ENCODE data around the gene UHRF1.
A peak's percentile ranks its signal among the peaks of the same experiment; 100 is the strongest.

UHRF1 gene

DNA sequence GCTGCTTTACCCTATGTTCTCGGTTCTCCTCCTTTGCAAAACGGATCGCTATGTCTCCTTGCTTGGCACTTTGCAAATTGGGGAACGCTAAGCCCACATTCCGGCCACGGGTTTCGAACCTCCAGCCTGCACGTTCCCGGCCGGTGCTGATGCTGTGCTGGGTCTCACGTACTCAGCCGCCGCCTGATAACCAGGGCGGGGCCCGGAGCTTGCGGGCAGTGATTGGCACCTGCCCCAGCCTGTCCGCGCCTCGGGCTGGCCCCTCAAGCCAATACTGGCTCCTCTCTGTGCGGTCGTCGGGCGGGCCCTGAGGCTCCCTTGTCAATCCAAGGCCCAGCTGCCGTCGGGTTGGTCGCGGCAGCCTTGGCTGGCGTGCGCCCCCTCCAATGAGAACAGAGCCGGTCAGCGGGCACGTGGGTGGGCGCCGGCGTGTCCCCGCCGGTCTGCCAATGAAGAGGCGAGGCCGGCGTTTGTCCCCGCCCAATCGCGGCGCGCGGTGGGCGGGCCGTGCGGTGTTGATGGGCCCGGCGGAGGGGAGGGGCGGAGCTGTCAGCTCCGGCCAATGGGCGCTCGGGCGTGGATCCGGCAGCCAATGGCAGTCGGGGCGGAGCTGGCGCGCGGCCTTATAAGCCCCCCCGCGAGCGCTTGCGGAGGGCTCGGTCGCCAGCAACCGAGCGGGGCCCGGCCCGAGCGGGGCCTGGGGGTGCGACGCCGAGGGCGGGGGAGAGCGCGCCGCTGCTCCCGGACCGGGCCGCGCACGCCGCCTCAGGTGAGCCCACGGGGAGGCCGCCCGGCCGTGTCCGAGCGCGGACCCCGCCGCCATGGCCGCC is 59.4 kb downstream of the UHRF1 start, which contains the start of gene KDM4B:
TSS of gene KDM4B (plus strand) at position 652 of the 830 bp plus-strand sequence. CDS start 63,778 bp downstream, outside the sequence.
- peak within 1 kb of the TSS; percentile 90 for H3K9ac ChIP-seq (ENCODE audit: low read depth, low read length, poor library complexity, severe bottlenecking)
- peaks cover 44% of the 10 kb centered on the region for H3K79me2 ChIP-seq (ENCODE audit: insufficient read depth, low read length)
- peak within 1 kb of the TSS; percentile 99 for H3K4me2 ChIP-seq (ENCODE audit: low read depth, low read length, poor library complexity, severe bottlenecking)
- no peaks in the 10 kb centered on the region for H3K27me3 ChIP-seq (ENCODE audit: insufficient read depth, low read length, poor library complexity, severe bottlenecking)
- H3K9me2 ChIP-seq (replicated peaks; ENCODE audit: low read depth, low read length) = no peaks in the 10 kb centered on the region
- no peaks in the 10 kb centered on the region for H3K9me3 ChIP-seq (ENCODE audit: insufficient read depth, low read depth, low read length)
- H2AFZ ChIP-seq (ENCODE audit: low read length) = peak within 1 kb of the TSS; percentile 87
- H3K36me3 ChIP-seq (ENCODE audit: insufficient read depth, low read length) = no peaks in the 10 kb centered on the region
- peak within 1 kb of the TSS; percentile 88 for H3K4me3 ChIP-seq (ENCODE audit: low read length, poor library complexity, severe bottlenecking)
- H3K4me1 ChIP-seq (ENCODE audit: insufficient read depth, low read length, poor library complexity, severe bottlenecking) = peaks cover 30% of the 10 kb centered on the region
- peaks cover 41% of the 10 kb centered on the region for H4K20me1 ChIP-seq (ENCODE audit: insufficient read depth, low read length, poor library complexity, severe bottlenecking)
- no peak for TF ChIP-seq CTCF (conservative IDR thresholded peaks at IDR 0.05; ENCODE audit: low read length)
- TF ChIP-seq EZH2phosphoT487 (IDR thresholded peaks at IDR 0.05; ENCODE audit: borderline replicate concordance) = no peak
- H3F3A ChIP-seq (ENCODE audit: low read depth) = 0 out of 2 replicates have a peak, but pooled peaks cover 2% of the 10 kb centered on the region

- Histone ChIP-seq H3K9me3 (ENCODE audit: insufficient read depth, low read depth, low read length) (no peaks in the 10 kb centered on the region), H2AFZ (ENCODE audit: low read length) (no peak overlapping the region), H3K79me2 (ENCODE audit: insufficient read depth, low read length) (peaks cover 49% of the 10 kb centered on the region), H3K4me3 (ENCODE audit: low read length, poor library complexity, severe bottlenecking) (peak overlapping the region; percentile 88), H3K9me2 (replicated peaks; ENCODE audit: low read depth, low read length) (no peaks in the 10 kb centered on the region), H3K36me3 (ENCODE audit: insufficient read depth, low read length) (no peaks in the 10 kb centered on the region), H4K20me1 (ENCODE audit: insufficient read depth, low read length, poor library complexity, severe bottlenecking) (peaks cover 43% of the 10 kb centered on the region), H3K27me3 (ENCODE audit: insufficient read depth, low read length, poor library complexity, severe bottlenecking) (no peaks in the 10 kb centered on the region), H3K9ac (ENCODE audit: low read depth, low read length, poor library complexity, severe bottlenecking) (peak overlapping the region; percentile 90), H3K4me1 (ENCODE audit: insufficient read depth, low read length, poor library complexity, severe bottlenecking) (peaks cover 30% of the 10 kb centered on the region), H3K4me2 (ENCODE audit: low read depth, low read length, poor library complexity, severe bottlenecking) (peak overlapping the region; percentile 99), H3F3A (ENCODE audit: low read depth) (0 out of 2 replicates have a peak, but pooled peaks cover 2% of the 10 kb centered on the region)
- no peak for TF ChIP-seq CTCF (conservative IDR thresholded peaks at IDR 0.05; ENCODE audit: low read length)
- no peak for TF ChIP-seq EZH2phosphoT487 (IDR thresholded peaks at IDR 0.05; ENCODE audit: borderline replicate concordance)
Measured at GRCh38 chr19:4969292-4969771, 60.0 kb downstream of the UHRF1 start.

- Histone ChIP-seq H3K9me3 (ENCODE audit: insufficient read depth, low read depth, low read length) (no peaks in the 10 kb centered on the region), H2AFZ (ENCODE audit: low read length) (no peak overlapping the region), H3K79me2 (ENCODE audit: insufficient read depth, low read length) (peaks cover 55% of the 10 kb centered on the region), H3K9me2 (replicated peaks; ENCODE audit: low read depth, low read length) (no peaks in the 10 kb centered on the region), H3K4me3 (ENCODE audit: low read length, poor library complexity, severe bottlenecking) (peak overlapping the region; percentile 88), H3F3A (ENCODE audit: low read depth) (0 out of 2 replicates have a peak, but pooled peaks cover 2% of the 10 kb centered on the region), H3K9ac (ENCODE audit: low read depth, low read length, poor library complexity, severe bottlenecking) (peak overlapping the region; percentile 90), H3K4me1 (ENCODE audit: insufficient read depth, low read length, poor library complexity, severe bottlenecking) (peaks cover 30% of the 10 kb centered on the region), H3K27me3 (ENCODE audit: insufficient read depth, low read length, poor library complexity, severe bottlenecking) (no peaks in the 10 kb centered on the region), H3K4me2 (ENCODE audit: low read depth, low read length, poor library complexity, severe bottlenecking) (peak overlapping the region; percentile 99), H4K20me1 (ENCODE audit: insufficient read depth, low read length, poor library complexity, severe bottlenecking) (peaks cover 44% of the 10 kb centered on the region), H3K36me3 (ENCODE audit: insufficient read depth, low read length) (no peaks in the 10 kb centered on the region)
- no peak for TF ChIP-seq EZH2phosphoT487 (IDR thresholded peaks at IDR 0.05; ENCODE audit: borderline replicate concordance)
- no peak for TF ChIP-seq CTCF (conservative IDR thresholded peaks at IDR 0.05; ENCODE audit: low read length)
Measured at GRCh38 chr19:4969772-4970531, 60.7 kb downstream of the UHRF1 start.
